Measurements from ENCODE around the gene HOXD4.

- TF ChIP-seq CTCF (IDR thresholded peaks at IDR 0.05; ENCODE audit: low read depth, low read length, poor library complexity, severe bottlenecking) (no peak), EZH2phosphoT487 (IDR thresholded peaks at IDR 0.05; ENCODE audit: borderline replicate concordance, low read length) (no peak)
Measured at GRCh38 chr2:176121190-176122051, 29.9 kb upstream of the HOXD4 start.
